H1 (cell line): Measurements from ENCODE around the gene LPP. TPM values are rescaled to one million over a fixed set of nuclear protein-coding genes. Genes with fewer than 3 reads are reported as not detected.

Experiments used
- CTBP2 ChIP-seq: IDR thresholded peaks from 2 replicates; pipeline ENCODE4 v1.7.0; 2011; ENCODE audit warnings: borderline replicate concordance, mild to moderate bottlenecking, moderate library complexity, mixed read lengths, low read length; ENCODE audit not compliant: insufficient read depth, insufficient read length
- SIX5 ChIP-seq: IDR thresholded peaks from 2 replicates; pipeline ENCODE4 v1.6.1; 2011; ENCODE audit warnings: mild to moderate bottlenecking, low read depth, low read length
- polyA plus RNA-seq, 7 experiments: library from polyadenylated mRNA; depleted of rRNA in 3 of 7; stranded (reverse) in 5 of 7; unstranded in 2 of 7; fragments of >200 nt in 5 of 7; fragments of 200-250 nt in 2 of 7; gene quantifications; 1 replicate in 5 of 7; 2 replicates in 1 of 7; 4 replicates in 1 of 7; pipeline versions ENCODE4 v1.2.1 to v1.2.3, GENCODE V29; 2011 to 2013; ENCODE audit warnings: missing spikeins in 2 of 7, mixed read lengths in 2 of 7
- total RNA-seq: library from RNA; stranded (reverse); fragmentation: NEBNext Ultra II Directional; extraction: Animal tissue kit (Norgen Biotek cat#: 25700); gene quantifications from 2 replicates; pipeline ENCODE4 v1.2.1, GENCODE V29; 2021

Gene LPP
- total and polyA plus RNA-seq, 2 of the 8 experiments (the other 6 are each of a cell fraction or from before 2014, with no cell fraction given): 10.0 to 53.3 TPM

- TF ChIP-seq CTBP2 (no peak), SIX5 (no peak)
Observed at GRCh38 chr3:188742755-188743550, 589.0 kb downstream of the LPP start (continued).
